ENCODE data around the gene DIS3L2.
A peak's percentile ranks its signal among the peaks of the same experiment; 100 is the strongest.

DIS3L2 gene

DNA sequence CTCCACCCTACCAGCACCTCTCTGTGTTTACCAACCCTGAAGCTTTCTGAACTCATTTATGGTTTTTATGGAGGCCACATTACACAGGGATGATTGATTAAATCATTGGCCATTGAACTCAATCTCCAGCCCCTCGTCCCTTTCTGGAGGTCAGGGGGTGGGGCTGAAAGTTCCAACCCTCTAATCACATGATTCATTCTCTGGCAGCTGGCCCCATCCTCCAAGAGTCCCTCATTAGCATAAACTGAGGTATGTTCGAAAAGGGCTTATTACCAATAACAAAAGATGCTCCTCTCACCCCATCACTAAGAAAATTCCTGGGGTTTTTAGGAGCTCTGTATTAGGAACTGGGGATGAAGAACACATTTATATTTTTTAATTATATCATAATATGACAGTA lies 92.3 kb downstream of the DIS3L2 start:
- DNase-seq (ENCODE audit: extremely low spot score), result no peak
- ChIA-PET POLR2A (no interaction called here), CTCF (no interaction called here)
- TF ChIP-seq, protein P1, sequence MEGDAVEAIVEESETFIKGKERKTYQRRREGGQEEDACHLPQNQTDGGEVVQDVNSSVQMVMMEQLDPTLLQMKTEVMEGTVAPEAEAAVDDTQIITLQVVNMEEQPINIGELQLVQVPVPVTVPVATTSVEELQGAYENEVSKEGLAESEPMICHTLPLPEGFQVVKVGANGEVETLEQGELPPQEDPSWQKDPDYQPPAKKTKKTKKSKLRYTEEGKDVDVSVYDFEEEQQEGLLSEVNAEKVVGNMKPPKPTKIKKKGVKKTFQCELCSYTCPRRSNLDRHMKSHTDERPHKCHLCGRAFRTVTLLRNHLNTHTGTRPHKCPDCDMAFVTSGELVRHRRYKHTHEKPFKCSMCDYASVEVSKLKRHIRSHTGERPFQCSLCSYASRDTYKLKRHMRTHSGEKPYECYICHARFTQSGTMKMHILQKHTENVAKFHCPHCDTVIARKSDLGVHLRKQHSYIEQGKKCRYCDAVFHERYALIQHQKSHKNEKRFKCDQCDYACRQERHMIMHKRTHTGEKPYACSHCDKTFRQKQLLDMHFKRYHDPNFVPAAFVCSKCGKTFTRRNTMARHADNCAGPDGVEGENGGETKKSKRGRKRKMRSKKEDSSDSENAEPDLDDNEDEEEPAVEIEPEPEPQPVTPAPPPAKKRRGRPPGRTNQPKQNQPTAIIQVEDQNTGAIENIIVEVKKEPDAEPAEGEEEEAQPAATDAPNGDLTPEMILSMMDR (IDR thresholded peaks at IDR 0.05; ENCODE audit: control extremely low read depth, extremely low read depth, low read depth, missing control alignments), result no peak

DNA sequence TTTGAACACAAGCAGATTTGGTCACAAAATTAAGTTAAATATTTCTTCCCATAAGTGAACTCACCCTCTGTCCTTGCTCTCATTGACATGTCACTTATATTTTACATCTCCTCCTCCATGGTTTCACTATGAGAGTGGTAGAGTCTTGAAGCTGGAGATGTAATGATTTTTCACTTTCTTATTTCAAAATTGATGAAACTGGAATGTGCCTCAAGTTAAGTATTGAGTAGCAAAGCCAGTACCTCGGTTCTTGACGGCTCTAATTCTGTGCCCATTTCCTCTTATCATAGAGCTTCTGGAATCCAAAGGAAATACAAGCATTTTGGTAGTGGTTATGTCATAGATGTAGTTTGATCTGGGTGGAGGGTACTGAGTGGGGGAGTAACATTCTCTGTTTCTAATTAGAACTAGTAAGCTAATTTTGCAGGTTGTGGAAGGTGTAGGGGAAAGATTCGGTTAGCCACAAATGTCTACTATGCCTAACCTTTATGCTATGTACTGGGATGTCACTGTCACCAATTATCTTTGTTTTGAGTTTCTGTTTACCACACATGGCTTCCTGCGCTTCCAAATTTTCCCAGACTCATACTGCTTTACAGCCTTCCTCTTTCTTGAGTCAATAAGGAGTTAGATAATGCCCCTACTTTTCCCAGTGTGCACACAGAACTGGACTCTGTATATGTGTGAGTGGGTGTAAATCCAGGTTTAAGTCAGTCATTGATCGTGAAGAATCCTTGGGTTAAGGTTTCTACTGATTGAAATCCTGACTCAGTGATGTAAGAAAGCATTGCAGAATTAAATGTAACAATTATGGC lies 96.8 kb downstream of the DIS3L2 start:
- ChIA-PET CTCF (interaction anchor here (0.5 to 1.6 kb wide), 4 partner anchors 9 to 133 kb away, joined by 3 to 4 read pairs (median 3); no protein-coding TSS in a partner anchor), POLR2A (no interaction called here)
- DNase-seq (ENCODE audit: extremely low spot score), result peak; percentile 21
- TF ChIP-seq, protein P1 (IDR thresholded peaks at IDR 0.05; ENCODE audit: control extremely low read depth, extremely low read depth, low read depth, missing control alignments), result no peak

DNA sequence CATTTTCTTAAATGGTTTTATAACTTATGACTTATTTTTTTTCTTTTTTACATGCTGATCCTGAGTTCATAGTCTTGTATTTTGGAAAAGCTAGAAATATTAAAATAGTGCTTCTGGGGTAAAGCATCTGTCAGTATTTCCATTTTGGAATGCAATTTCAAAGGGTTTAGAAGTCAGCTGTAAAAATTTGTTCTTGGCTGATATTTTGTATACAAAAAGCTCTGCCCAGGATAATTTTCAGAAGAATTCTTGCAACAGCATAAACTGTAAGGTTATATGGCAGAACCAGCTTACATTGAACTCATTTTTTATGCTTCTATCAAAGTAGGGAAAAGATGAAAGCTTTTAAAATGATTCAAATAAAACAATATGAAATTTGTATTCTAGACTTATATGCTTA lies 97.4 kb downstream of the DIS3L2 start:
- ChIA-PET CTCF (interaction anchor here (1.6 kb wide), 1 partner anchor 8 kb away, joined by 3 read pairs; no protein-coding TSS in a partner anchor), POLR2A (no interaction called here)
- TF ChIP-seq, protein P1 (IDR thresholded peaks at IDR 0.05; ENCODE audit: control extremely low read depth, extremely low read depth, low read depth, missing control alignments), result no peak
- DNase-seq (ENCODE audit: extremely low spot score), result no peak

DNA sequence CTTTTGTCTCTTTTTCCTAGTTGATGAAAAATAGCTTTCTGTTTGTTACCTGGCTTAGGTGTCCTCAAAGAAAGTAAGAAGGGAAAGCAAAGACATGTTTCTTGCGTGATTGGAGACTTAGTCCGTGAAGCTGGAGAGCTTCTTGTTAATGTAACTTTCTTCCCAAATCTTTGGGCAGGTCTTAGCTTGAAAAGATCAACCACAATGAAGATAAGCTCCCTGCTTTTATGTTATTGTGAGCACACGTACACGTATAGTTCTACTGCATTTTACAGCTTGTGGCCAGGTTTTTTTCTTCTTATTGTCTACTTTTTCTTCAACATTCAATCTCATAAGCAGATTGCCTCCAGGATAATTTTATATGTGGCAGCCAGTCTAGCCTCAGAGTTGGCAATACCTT lies 99.8 kb downstream of the DIS3L2 start:
- CTCF ChIA-PET, result interaction anchor here (0.9 to 2.6 kb wide), 6 partner anchors 9 to 161 kb away, joined by 3 to 9 read pairs (median 3); no protein-coding TSS in a partner anchor

GRCh38 chr2:232073026-232073425 lies 111.5 kb downstream of the DIS3L2 start:
- no peak for DNase-seq (ENCODE audit: extremely low spot score)
- ChIA-PET POLR2A (no interaction called here), CTCF (interaction anchor here (0.8 to 1.8 kb wide), 3 partner anchors 10 to 138 kb away, joined by 3 to 9 read pairs (median 5); no protein-coding TSS in a partner anchor)
- TF ChIP-seq, protein P1 (IDR thresholded peaks at IDR 0.05; ENCODE audit: control extremely low read depth, extremely low read depth, low read depth, missing control alignments), result no peak

More for the DNA sequence above, 99.8 kb downstream of the DIS3L2 start:
- DNase-seq (ENCODE audit: extremely low spot score), result no peak
- TF ChIP-seq, protein P1 (IDR thresholded peaks at IDR 0.05; ENCODE audit: control extremely low read depth, extremely low read depth, low read depth, missing control alignments), result no peak
- POLR2A ChIA-PET, result interaction anchor here (0.6 kb wide), 1 partner anchor 303 kb away, joined by 3 read pairs; no protein-coding TSS in a partner anchor

GRCh38 chr2:232073699-232074098 lies 112.2 kb downstream of the DIS3L2 start:
- TF ChIP-seq, protein P1 (IDR thresholded peaks at IDR 0.05; ENCODE audit: control extremely low read depth, extremely low read depth, low read depth, missing control alignments), result no peak
- DNase-seq (ENCODE audit: extremely low spot score), result no peak
- ChIA-PET POLR2A (no interaction called here), CTCF (interaction anchor here (0.8 to 1.8 kb wide), 2 partner anchors 13 to 139 kb away, joined by 3 to 9 read pairs; no protein-coding TSS in a partner anchor)
